Parathyroid adenoma (tissue), 2 donors: ENCODE results near the gene MX1.

Experiments
- H2AFZ ChIP-seq: fragments of 300-600 bp; sonication (generic); one replicate; pipeline ENCODE4 v1.7.0; 2017; ENCODE audit warnings: antibody characterized with exemption, mild to moderate bottlenecking
- H3K27ac ChIP-seq: fragments of 300-600 bp; sonication (generic); one replicate; pipeline ENCODE4 v1.7.0; 2017
- H3K27me3 ChIP-seq: fragments of 300-600 bp; sonication (generic); one replicate; pipeline ENCODE4 v1.7.0; 2017; ENCODE audit warnings: low read length; ENCODE audit not compliant: control insufficient read depth, insufficient read depth
- H3K36me3 ChIP-seq: fragments of 300-600 bp; sonication (generic); one replicate; pipeline ENCODE4 v1.7.0; 2017; ENCODE audit warnings: low read length; ENCODE audit not compliant: control insufficient read depth, insufficient read depth
- H3K4me1 ChIP-seq: fragments of 300-600 bp; sonication (generic); one replicate; pipeline ENCODE4 v1.7.0; 2017; ENCODE audit warnings: control low read depth
- H3K4me2 ChIP-seq: fragments of 300-600 bp; sonication (generic); one replicate; pipeline ENCODE4 v1.7.0; 2017; ENCODE audit warnings: low read length
- H3K4me3 ChIP-seq: fragments of 300-600 bp; sonication (generic); one replicate; pipeline ENCODE4 v1.7.0; 2017; ENCODE audit warnings: low read depth, low read length
- H3K79me2 ChIP-seq: fragments of 300-600 bp; sonication (generic); one replicate; pipeline ENCODE4 v1.7.0; 2017; ENCODE audit warnings: control low read depth
- H3K9ac ChIP-seq: fragments of 300-600 bp; sonication (generic); one replicate; pipeline ENCODE4 v1.7.0; 2017; ENCODE audit warnings: mild to moderate bottlenecking
- H3K9me3 ChIP-seq: fragments of 300-600 bp; sonication (generic); one replicate; pipeline ENCODE4 v1.7.0; 2017; ENCODE audit warnings: low read length; ENCODE audit not compliant: control insufficient read depth
- CTCF ChIP-seq: fragments of 300-600 bp; sonication (generic); IDR thresholded peaks from one replicate; pipeline ENCODE4 v1.7.0; 2017; ENCODE audit warnings: antibody characterized with exemption, mild to moderate bottlenecking
- donor health status: primary hyperparathyroidism.

Gene MX1

GRCh38 chr21:41405321-41405720 is 20.7 kb upstream of the MX1 start:
- TF ChIP-seq CTCF: no peak
- H3K4me3 ChIP-seq: no peak overlapping the region
- H3K9ac ChIP-seq: no peak overlapping the region
- no peaks in the 10 kb centered on the region for H3K4me1 ChIP-seq
- no peaks in the 10 kb centered on the region for H3K79me2 ChIP-seq
- no peak overlapping the region for H3K27ac ChIP-seq
- no peaks in the 10 kb centered on the region for H3K27me3 ChIP-seq
- H3K36me3 ChIP-seq: no peaks in the 10 kb centered on the region
- H3K4me2 ChIP-seq: no peak overlapping the region
- H2AFZ ChIP-seq: no peak overlapping the region
- H3K9me3 ChIP-seq: no peaks in the 10 kb centered on the region

GRCh38 chr21:41406340-41406739 is 19.7 kb upstream of the MX1 start:
- H3K4me3 ChIP-seq: no peak overlapping the region
- H3K27me3 ChIP-seq: no peaks in the 10 kb centered on the region
- no peaks in the 10 kb centered on the region for H3K4me1 ChIP-seq
- H3K9ac ChIP-seq: no peak overlapping the region
- no peak overlapping the region for H2AFZ ChIP-seq
- no peak for TF ChIP-seq CTCF
- no peaks in the 10 kb centered on the region for H3K79me2 ChIP-seq
- H3K9me3 ChIP-seq: no peaks in the 10 kb centered on the region
- H3K36me3 ChIP-seq: no peaks in the 10 kb centered on the region
- H3K4me2 ChIP-seq: no peak overlapping the region
- no peak overlapping the region for H3K27ac ChIP-seq

GRCh38 chr21:41407541-41408460 is 18.2 kb upstream of the MX1 start:
- no peak overlapping the region for H3K9ac ChIP-seq

GRCh38 chr21:41410361-41410760 is 15.7 kb upstream of the MX1 start:
- H3K79me2 ChIP-seq: no peaks in the 10 kb centered on the region
- H3K27ac ChIP-seq: no peak overlapping the region
- H3K4me1 ChIP-seq: no peaks in the 10 kb centered on the region
- no peak overlapping the region for H3K4me3 ChIP-seq
- no peak for TF ChIP-seq CTCF
- no peaks in the 10 kb centered on the region for H3K27me3 ChIP-seq
- no peak overlapping the region for H2AFZ ChIP-seq
- no peak overlapping the region for H3K4me2 ChIP-seq
- H3K9ac ChIP-seq: no peak overlapping the region
- no peaks in the 10 kb centered on the region for H3K36me3 ChIP-seq
- no peaks in the 10 kb centered on the region for H3K9me3 ChIP-seq

More at GRCh38 chr21:41407541-41408460, 18.2 kb upstream of the MX1 start:
- TF ChIP-seq CTCF: no peak
- no peak overlapping the region for H3K4me3 ChIP-seq
- no peaks in the 10 kb centered on the region for H3K27me3 ChIP-seq
- no peak overlapping the region for H2AFZ ChIP-seq
- H3K4me1 ChIP-seq: no peaks in the 10 kb centered on the region
- H3K9me3 ChIP-seq: no peaks in the 10 kb centered on the region
- no peak overlapping the region for H3K4me2 ChIP-seq
- no peak overlapping the region for H3K27ac ChIP-seq
- H3K36me3 ChIP-seq: no peaks in the 10 kb centered on the region
- no peaks in the 10 kb centered on the region for H3K79me2 ChIP-seq
